Thymus (tissue), 14 donors: Measurements from ENCODE around the gene FAM53C. TPM values are rescaled to one million over a fixed set of nuclear protein-coding genes. Genes with fewer than 3 reads are reported as not detected.
"Not testable (repeated sequence)": the region's sequence is repeated elsewhere in the genome, so short reads cannot be mapped to it uniquely, and the experiment has no call there.

ENCODE experiments used
- DNase-seq, 9 donors: peaks; one replicate each; pipeline ENCODE4 v3.0.0-alpha.2; 2013; ENCODE audit warnings: low spot score in 9 of 9, low read depth in 6 of 9, missing footprints in 1 of 9
- H3K27ac ChIP-seq, 2 donors: one replicate each; pipeline ENCODE4 v1.5.1; 2013; ENCODE audit warnings: control low read depth in 1 of 2, low read depth in 1 of 2, low read length in 1 of 2, mild to moderate bottlenecking in 1 of 2, moderate library complexity in 1 of 2
- H3K27me3 ChIP-seq, 2 donors: one replicate each; pipeline ENCODE4 v1.5.1; 2013; ENCODE audit warnings: low read length in 1 of 2; ENCODE audit not compliant: control insufficient read depth in 2 of 2, insufficient read depth in 1 of 2
- H3K36me3 ChIP-seq, 2 donors: one replicate each; pipeline ENCODE4 v1.5.1; 2013; ENCODE audit warnings: low read length in 1 of 2, mild to moderate bottlenecking in 1 of 2, moderate library complexity in 1 of 2; ENCODE audit not compliant: control insufficient read depth in 2 of 2, insufficient read depth in 2 of 2
- H3K4me1 ChIP-seq, 2 donors: one replicate each; pipeline ENCODE4 v1.5.1; 2013; ENCODE audit warnings: low read length in 2 of 2; ENCODE audit not compliant: control insufficient read depth in 2 of 2, insufficient read depth in 2 of 2
- H3K4me3 ChIP-seq, 2 donors: one replicate each; pipeline ENCODE4 v1.5.1; 2013; ENCODE audit warnings: low read length in 2 of 2, control low read depth in 1 of 2, mild to moderate bottlenecking in 1 of 2
- H3K9me3 ChIP-seq, 2 donors: one replicate each; pipeline ENCODE4 v1.5.1; 2013; ENCODE audit warnings: low read length in 1 of 2, mild to moderate bottlenecking in 1 of 2; ENCODE audit not compliant: control insufficient read depth in 2 of 2, insufficient read depth in 1 of 2
- WGBS: extraction: QIAGEN DNeasy Blood & Tissue Kit; methylation state at CpG from one replicate; pipeline ENCODE4 v1.1.7; 2013; 5-methylcytosine and 5-hydroxymethylcytosine counted together
- long read RNA-seq, 10 donors: transcript quantifications; one replicate each; lab custom pipeline, GENCODE V29; 2026
- polyA plus RNA-seq: library from polyadenylated mRNA; stranded (reverse); fragments of 200-250 nt; gene quantifications from one replicate; pipeline ENCODE4 v1.2.3, GENCODE V29; 2013
- total RNA-seq: library from RNA; stranded (reverse); fragments of 120-200 nt; gene quantifications from one replicate; pipeline ENCODE4 v1.2.4, GENCODE V29; 2013
- donor health status: healthy.

Gene FAM53C
- 16.7 TPM for total RNA-seq
- polyA plus RNA-seq: 16.7 TPM
- long read RNA-seq, donor 1: 0 reads
- long read RNA-seq, donor 2: 0 reads
- long read RNA-seq, donor 3, full-length matches to known transcripts: 8 of 41 reads
- long read RNA-seq, donor 3, partial matches to known transcripts: 33 of 41 reads
- long read RNA-seq, donor 3, other reads (novel, unspliced or antisense): 0 of 41 reads
- long read RNA-seq, donor 4, full-length matches to known transcripts: 2 of 2 reads
- long read RNA-seq, donor 4, partial matches to known transcripts: 0 of 2 reads
- long read RNA-seq, donor 4, other reads (novel, unspliced or antisense): 0 of 2 reads
- long read RNA-seq, donor 5, full-length matches to known transcripts: 5 of 26 reads
- long read RNA-seq, donor 5, partial matches to known transcripts: 21 of 26 reads
- long read RNA-seq, donor 5, other reads (novel, unspliced or antisense): 0 of 26 reads
- long read RNA-seq, donor 6, full-length matches to known transcripts: 7 of 7 reads
- long read RNA-seq, donor 6, partial matches to known transcripts: 0 of 7 reads
- long read RNA-seq, donor 6, other reads (novel, unspliced or antisense): 0 of 7 reads
- long read RNA-seq, donor 7, full-length matches to known transcripts: 4 of 9 reads
- long read RNA-seq, donor 7, partial matches to known transcripts: 5 of 9 reads
- long read RNA-seq, donor 7, other reads (novel, unspliced or antisense): 0 of 9 reads
- long read RNA-seq, donor 8, full-length matches to known transcripts: 4 of 4 reads
- long read RNA-seq, donor 8, partial matches to known transcripts: 0 of 4 reads
- long read RNA-seq, donor 8, other reads (novel, unspliced or antisense): 0 of 4 reads
- long read RNA-seq, donor 9, full-length matches to known transcripts: 4 of 4 reads
- long read RNA-seq, donor 9, partial matches to known transcripts: 0 of 4 reads
- long read RNA-seq, donor 9, other reads (novel, unspliced or antisense): 0 of 4 reads
- long read RNA-seq, donor 10, full-length matches to known transcripts: 2 of 8 reads
- long read RNA-seq, donor 10, partial matches to known transcripts: 6 of 8 reads
- long read RNA-seq, donor 10, other reads (novel, unspliced or antisense): 0 of 8 reads

DNA sequence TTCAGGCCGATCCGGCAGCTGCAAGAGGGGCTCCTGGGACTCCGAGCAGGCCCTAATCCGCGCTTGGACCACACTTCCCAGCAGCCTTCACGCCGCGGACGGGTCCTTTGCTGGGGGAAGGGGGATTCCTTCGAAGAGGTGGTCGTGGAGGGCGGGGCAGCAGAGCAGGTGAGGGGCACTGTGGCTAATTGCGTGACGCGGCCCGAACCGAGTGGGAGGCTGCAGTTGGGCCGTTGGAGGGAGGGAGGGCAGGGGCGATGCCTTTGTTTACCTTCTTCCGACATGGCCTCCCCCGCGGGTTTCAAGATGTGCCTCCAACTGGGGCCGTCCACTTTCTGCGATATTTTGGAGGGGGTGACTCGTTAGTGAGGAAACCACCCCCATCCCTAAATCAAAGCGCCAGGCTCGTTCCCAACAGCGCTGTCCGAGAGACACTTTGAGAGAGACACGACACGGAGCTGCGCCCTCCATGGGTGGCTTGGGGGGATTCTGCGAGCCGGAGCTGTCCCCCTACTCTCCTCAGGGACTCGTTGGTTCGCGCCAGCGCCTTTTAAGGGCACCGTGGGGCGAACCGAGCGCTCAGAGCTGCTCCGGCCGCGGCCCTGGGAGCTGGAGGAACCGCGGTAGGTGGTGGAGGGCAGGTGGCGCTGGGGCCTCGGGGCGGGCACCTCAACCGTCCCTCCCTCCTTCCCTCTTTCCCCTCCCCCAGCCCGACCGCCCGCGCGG, at the start of gene FAM53C:
Gene FAM53C (plus strand): TSS at position 582 of the 726 bp plus-strand sequence. CDS start 3,070 bp downstream, outside the sequence.
- Histone ChIP-seq H3K9me3 (peaks cover 0 to 4% of the 10 kb centered on the region in 2 donors), H3K36me3 (peaks cover 7 to 13% of the 10 kb centered on the region in 2 donors), H3K4me1 (peaks cover 29 to 44% of the 10 kb centered on the region in 2 donors), H3K27ac (peak within 1 kb of the TSS; percentile 88 to 96), H3K4me3 (peak within 1 kb of the TSS; percentile 72 to 75), H3K27me3 (no peaks in the 10 kb centered on the region)
- WGBS: under 1% methylated on average over 56 of the region's 56 CpGs
- DNase-seq: peak; percentile 90 to 98 (median 94)

DNA sequence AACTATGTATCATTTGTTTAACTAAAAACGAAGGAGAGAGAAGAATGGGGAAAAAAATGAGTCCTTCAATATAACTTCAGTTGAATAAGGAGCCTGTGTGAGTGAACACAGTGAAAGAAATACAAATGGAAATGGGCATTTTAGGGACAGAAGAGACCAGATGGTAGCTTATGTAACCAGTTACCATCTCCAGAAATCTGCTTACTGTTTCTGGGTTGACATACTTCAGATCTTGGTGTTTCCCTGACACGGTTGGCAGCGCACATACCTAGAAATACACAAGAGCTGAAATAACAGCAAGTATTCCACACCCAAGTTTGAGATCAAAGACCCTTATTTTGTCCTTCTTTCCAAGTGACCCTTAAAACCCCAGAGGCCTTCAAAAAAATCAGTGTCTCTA, 48.8 kb upstream of the FAM53C start:
- whole genome bisulfite sequencing: 97% methylated on average over 3 of the region's 3 CpGs
- no peaks in the 10 kb centered on the region for H3K4me1 ChIP-seq
- DNase-seq: no peak
- peaks cover 30 to 33% of the 10 kb centered on the region in 2 donors for H3K36me3 ChIP-seq
- no peak overlapping the region for H3K27ac ChIP-seq
- no peaks in the 10 kb centered on the region for H3K27me3 ChIP-seq
- no peaks in the 10 kb centered on the region for H3K9me3 ChIP-seq
- H3K4me3 ChIP-seq: no peak overlapping the region

DNA sequence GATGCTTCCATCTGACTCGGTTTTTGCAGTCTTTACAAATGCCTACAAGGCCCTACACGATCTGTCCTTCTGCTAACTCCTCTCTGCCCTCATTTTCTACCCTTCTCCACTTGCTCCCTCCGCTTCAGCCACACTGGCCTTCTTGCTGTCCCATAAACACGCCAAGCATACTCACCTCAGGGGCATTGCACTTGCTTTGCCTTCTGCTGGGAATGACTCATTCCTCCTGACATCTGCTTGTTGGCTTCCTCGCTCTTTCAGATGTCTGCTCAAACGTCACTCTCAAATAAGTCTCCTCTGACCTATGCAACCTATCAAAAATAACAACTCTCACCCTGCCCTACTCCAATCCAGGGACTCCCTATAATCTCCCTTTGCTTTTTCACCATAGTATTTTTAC, 34.7 kb upstream of the FAM53C start:
- WGBS: 97% methylated on average over 6 of the region's 6 CpGs
- Histone ChIP-seq H3K4me1 (no peaks in the 10 kb centered on the region), H3K4me3 (no peak overlapping the region), H3K36me3 (peaks cover 6 to 8% of the 10 kb centered on the region in 2 donors), H3K27ac (no peak overlapping the region), H3K27me3 (no peaks in the 10 kb centered on the region), H3K9me3 (no peaks in the 10 kb centered on the region)
- no peak for DNase-seq

DNA sequence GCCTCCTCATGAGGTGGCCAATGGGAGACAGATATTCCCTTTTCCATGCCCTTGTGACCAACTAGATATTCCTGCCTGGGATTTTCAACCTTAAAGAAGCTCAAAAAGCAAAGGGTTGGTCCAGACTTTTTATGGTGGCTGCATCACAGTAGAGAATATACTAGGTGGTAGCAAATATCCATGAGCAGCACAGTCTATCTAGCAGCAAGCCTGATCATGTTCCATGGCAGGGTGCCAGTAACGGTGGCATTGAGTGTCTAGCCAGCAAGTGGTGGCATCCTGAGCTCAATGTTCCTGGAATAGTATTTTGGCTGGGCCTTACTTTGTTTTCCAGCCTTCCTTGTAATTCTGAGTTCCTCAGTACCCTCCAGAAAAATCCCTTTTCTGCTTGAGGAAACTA, 32.3 kb upstream of the FAM53C start:
- peaks cover 6 to 7% of the 10 kb centered on the region in 2 donors for H3K36me3 ChIP-seq
- no peaks in the 10 kb centered on the region for H3K27me3 ChIP-seq
- 40% methylated on average over 1 of the region's 1 CpG for WGBS
- H3K27ac ChIP-seq: no peak overlapping the region
- H3K4me1 ChIP-seq: no peaks in the 10 kb centered on the region
- no peaks in the 10 kb centered on the region for H3K9me3 ChIP-seq
- DNase-seq: no peak
- no peak overlapping the region for H3K4me3 ChIP-seq

DNA sequence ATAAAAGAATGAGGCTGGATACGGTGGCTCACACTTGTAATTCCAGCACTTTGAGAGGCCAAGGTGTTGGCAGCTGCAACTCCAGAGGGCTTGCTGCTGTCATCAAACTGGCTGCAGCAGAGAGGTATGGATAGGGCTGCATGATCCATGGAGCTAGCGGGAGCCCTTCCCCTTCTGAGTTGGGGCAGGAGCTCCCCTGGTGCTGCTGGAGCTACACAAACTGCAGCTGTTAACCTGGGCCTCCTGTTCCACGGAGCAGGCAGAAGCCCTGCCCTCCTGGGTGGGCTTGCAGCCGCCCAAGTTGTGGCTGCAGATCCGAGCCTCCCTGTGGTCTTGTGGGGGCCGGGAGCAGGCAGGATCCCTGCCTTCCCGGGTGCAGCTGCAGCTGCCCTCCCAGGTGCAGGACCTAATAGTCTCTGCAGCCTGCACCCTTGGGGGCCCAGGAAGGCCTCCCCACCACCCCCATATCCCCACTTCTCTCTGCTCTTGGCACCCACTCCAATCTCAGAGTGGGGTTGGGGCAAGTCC, 22.3 kb upstream of the FAM53C start:
- Histone ChIP-seq H3K27me3 (no peaks in the 10 kb centered on the region), H3K36me3 (peaks cover 23 to 34% of the 10 kb centered on the region in 2 donors), H3K9me3 (no peaks in the 10 kb centered on the region), H3K4me1 (no peaks in the 10 kb centered on the region), H3K27ac (no peak overlapping the region), H3K4me3 (no peak overlapping the region)
- no peak for DNase-seq
- 98% methylated on average over 7 of the region's 7 CpGs for WGBS

DNA sequence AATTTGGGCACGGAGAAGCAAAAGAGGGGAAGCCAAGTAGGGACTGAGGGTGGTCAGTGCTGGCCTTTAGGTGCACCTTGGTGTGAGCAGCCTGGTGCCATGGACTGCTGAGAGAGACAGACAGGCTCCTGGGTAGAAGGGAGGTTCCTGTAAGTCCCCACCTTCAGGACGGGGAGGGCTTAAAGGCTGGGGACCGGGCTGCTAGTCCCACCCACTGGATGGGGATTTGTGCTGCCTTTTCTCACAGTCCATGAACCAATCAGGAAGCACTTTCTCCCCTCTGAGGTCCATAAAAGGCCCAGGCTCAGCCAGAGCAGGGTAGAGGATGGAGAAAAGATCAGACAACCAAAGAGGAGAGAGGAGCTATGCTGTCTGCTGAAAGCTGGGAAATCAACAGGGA, 21.7 kb upstream of the FAM53C start:
- no peak for DNase-seq
- H3K4me3 ChIP-seq: no peak overlapping the region
- WGBS: 80% methylated on average over 3 of the region's 3 CpGs
- H3K4me1 ChIP-seq: no peaks in the 10 kb centered on the region
- no peaks in the 10 kb centered on the region for H3K9me3 ChIP-seq
- H3K36me3 ChIP-seq: peaks cover 23 to 34% of the 10 kb centered on the region in 2 donors
- H3K27me3 ChIP-seq: no peaks in the 10 kb centered on the region
- no peak overlapping the region for H3K27ac ChIP-seq

DNA sequence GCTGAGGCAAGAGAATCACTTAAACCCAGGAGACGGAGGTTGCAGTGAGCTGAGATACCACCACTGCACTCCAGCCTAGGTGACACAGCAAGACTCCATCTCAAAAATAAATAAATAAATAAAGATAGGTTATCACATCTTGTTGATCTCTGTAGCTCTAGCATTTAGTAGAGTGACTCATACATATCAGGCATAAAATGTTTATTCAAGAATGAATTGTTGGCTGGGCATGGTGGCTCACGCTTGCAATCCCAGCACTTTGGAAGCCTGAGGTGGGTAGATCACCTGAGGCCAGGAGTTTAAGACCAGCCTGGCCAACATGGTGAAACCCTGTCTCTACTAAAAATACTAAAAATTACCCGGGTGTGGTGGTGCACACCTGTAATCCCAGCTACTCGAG, 19.9 kb upstream of the FAM53C start:
- DNase-seq, H3K4me1 ChIP-seq, H3K4me3 ChIP-seq, H3K27ac ChIP-seq, H3K27me3 ChIP-seq, H3K9me3 ChIP-seq: not testable (repeated sequence)
- WGBS: 96% methylated on average over 4 of the region's 4 CpGs
- peaks cover 24 to 38% of the 10 kb centered on the region in 2 donors for H3K36me3 ChIP-seq

DNA sequence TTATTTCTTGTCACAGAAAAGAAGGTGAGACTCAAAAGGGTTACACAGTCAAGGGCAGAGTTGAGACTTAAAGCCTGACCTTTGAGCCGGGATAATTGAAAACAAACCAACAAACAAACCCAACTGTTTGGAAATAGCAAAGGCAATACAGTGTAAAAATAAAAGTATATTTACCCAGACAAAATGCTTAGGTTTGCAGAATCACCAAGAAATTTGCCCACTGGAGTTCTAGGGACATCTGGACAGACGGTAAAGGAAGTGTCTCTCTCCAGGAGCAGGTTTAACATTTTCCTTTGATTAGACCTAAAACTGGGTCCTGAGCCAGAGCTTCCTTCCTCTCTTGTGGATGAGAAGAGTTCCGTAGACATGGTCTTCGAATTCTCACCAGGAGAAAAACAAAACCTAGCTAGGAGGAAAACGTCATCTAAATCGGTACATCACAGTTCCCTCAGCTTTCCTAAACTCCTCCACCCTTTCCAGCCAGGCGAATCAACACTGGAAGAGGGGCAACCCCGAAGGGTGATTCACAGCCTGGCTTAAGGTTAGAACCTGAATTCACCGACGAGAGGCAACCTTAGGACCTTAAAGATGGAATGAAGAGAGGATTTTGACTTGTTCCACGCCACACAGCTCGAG, 7.1 kb upstream of the FAM53C start:
- 9% methylated on average over 12 of the region's 12 CpGs for WGBS
- no peaks in the 10 kb centered on the region for H3K27me3 ChIP-seq
- peaks cover 8 to 10% of the 10 kb centered on the region in 2 donors for H3K36me3 ChIP-seq
- H3K4me1 ChIP-seq: peaks cover 16 to 28% of the 10 kb centered on the region in 2 donors
- H3K4me3 ChIP-seq: peak overlapping the region; percentile 59 to 65
- no peaks in the 10 kb centered on the region for H3K9me3 ChIP-seq
- H3K27ac ChIP-seq: peak overlapping the region in 1 of 2 donors; percentile 60
- DNase-seq: no peak
